Trophoblast cell (in vitro differentiated cells and primary cell): Measurements from ENCODE around the gene SPIB.

Source experiments
- DNase-seq, 2 donors: peaks; one replicate each; pipeline ENCODE4 v3.0.0-alpha.2; 2016
- H2AFZ ChIP-seq: 2 replicates; pipeline ENCODE4 v1.6.1; 2013; ENCODE audit warnings: low read length, moderate library complexity, mild to moderate bottlenecking; ENCODE audit not compliant: insufficient read depth, poor library complexity
- H2AK5ac ChIP-seq: 2 replicates; pipeline ENCODE4 v1.6.1; 2013; ENCODE audit warnings: mild to moderate bottlenecking, low read length
- H2BK120ac ChIP-seq: 2 replicates; pipeline ENCODE4 v1.6.1; 2013; ENCODE audit warnings: low read length, mild to moderate bottlenecking, moderate library complexity; ENCODE audit not compliant: insufficient read depth, poor library complexity
- H2BK12ac ChIP-seq: 2 replicates; pipeline ENCODE4 v1.6.1; 2013; ENCODE audit warnings: mild to moderate bottlenecking, low read length, moderate library complexity
- H2BK5ac ChIP-seq: 2 replicates; pipeline ENCODE4 v1.6.1; 2013; ENCODE audit warnings: low read length, low read depth, moderate library complexity, mild to moderate bottlenecking; ENCODE audit not compliant: poor library complexity
- H3K14ac ChIP-seq: 2 replicates; pipeline ENCODE4 v1.6.1; 2013; ENCODE audit warnings: mild to moderate bottlenecking, low read length
- H3K18ac ChIP-seq: 2 replicates; pipeline ENCODE4 v1.6.1; 2013; ENCODE audit warnings: mild to moderate bottlenecking, low read length
- H3K23ac ChIP-seq: 2 replicates; pipeline ENCODE4 v1.6.1; 2013; ENCODE audit warnings: low read length
- H3K27ac ChIP-seq: 2 replicates; pipeline ENCODE4 v1.5.1; 2013; ENCODE audit warnings: low read depth, mild to moderate bottlenecking, inconsistent platforms, low read length, moderate library complexity
- H3K27me3 ChIP-seq: 2 replicates; pipeline ENCODE4 v1.6.1; 2013; ENCODE audit warnings: inconsistent platforms, mild to moderate bottlenecking, low read length, moderate library complexity; ENCODE audit not compliant: insufficient read depth
- H3K36me3 ChIP-seq, 2 experiments: 1 replicate in 1 of 2; 2 replicates in 1 of 2; pipeline ENCODE4 v1.6.1; 2013; ENCODE audit warnings: low read length in 2 of 2, mild to moderate bottlenecking in 2 of 2, moderate library complexity in 1 of 2; ENCODE audit not compliant: insufficient read depth in 2 of 2, control insufficient read depth in 1 of 2
- H3K4ac ChIP-seq: 2 replicates; pipeline ENCODE4 v1.6.1; 2013; ENCODE audit warnings: low read depth, mild to moderate bottlenecking, low read length, moderate library complexity
- H3K4me1 ChIP-seq, 2 experiments: 1 replicate in 1 of 2; 2 replicates in 1 of 2; pipeline ENCODE4 v1.6.1; 2013; ENCODE audit warnings: low read length in 2 of 2, mild to moderate bottlenecking in 2 of 2, moderate library complexity in 1 of 2; ENCODE audit not compliant: insufficient read depth in 2 of 2, control insufficient read depth in 1 of 2
- H3K4me2 ChIP-seq: 2 replicates; pipeline ENCODE4 v1.6.1; 2013; ENCODE audit warnings: inconsistent platforms, mild to moderate bottlenecking, low read length, moderate library complexity
- H3K4me3 ChIP-seq: 2 replicates; pipeline ENCODE4 v1.5.1; 2013; ENCODE audit warnings: mild to moderate bottlenecking, low read depth, low read length, inconsistent platforms
- H3K79me1 ChIP-seq: one replicate; pipeline ENCODE4 v1.6.1; 2013; ENCODE audit warnings: low read length
- H3K79me2 ChIP-seq: 2 replicates; pipeline ENCODE4 v1.6.1; 2013; ENCODE audit warnings: low read length, mild to moderate bottlenecking; ENCODE audit not compliant: control insufficient read depth, insufficient read depth, poor library complexity
- H3K9ac ChIP-seq: 2 replicates; pipeline ENCODE4 v1.6.1; 2013; ENCODE audit warnings: mild to moderate bottlenecking, low read length
- H3K9me3 ChIP-seq: 2 replicates; pipeline ENCODE4 v1.6.1; 2013; ENCODE audit warnings: low read depth, mild to moderate bottlenecking, control low read depth, inconsistent platforms, low read length; ENCODE audit not compliant: insufficient read depth
- H4K12ac ChIP-seq: 2 replicates; pipeline ENCODE4 v1.6.1; 2013; ENCODE audit warnings: low read depth, mild to moderate bottlenecking, low read length, moderate library complexity
- H4K8ac ChIP-seq: 2 replicates; pipeline ENCODE4 v1.6.1; 2013; ENCODE audit warnings: low read depth, mild to moderate bottlenecking, low read length, moderate library complexity
- H4K91ac ChIP-seq: one replicate; pipeline ENCODE4 v1.6.1; 2013; ENCODE audit warnings: low read depth, mild to moderate bottlenecking, low read length, moderate library complexity
- WGBS: extraction: QIAGEN DNeasy Blood & Tissue Kit; methylation state at CpG from one replicate; pipeline ENCODE4 v1.1.7; 2013; ENCODE audit warnings: missing lambda C conversion rate; ENCODE audit not compliant: insufficient read length, insufficient coverage; ENCODE audit errors: extremely low coverage; 5-methylcytosine and 5-hydroxymethylcytosine counted together

SPIB gene

DNA sequence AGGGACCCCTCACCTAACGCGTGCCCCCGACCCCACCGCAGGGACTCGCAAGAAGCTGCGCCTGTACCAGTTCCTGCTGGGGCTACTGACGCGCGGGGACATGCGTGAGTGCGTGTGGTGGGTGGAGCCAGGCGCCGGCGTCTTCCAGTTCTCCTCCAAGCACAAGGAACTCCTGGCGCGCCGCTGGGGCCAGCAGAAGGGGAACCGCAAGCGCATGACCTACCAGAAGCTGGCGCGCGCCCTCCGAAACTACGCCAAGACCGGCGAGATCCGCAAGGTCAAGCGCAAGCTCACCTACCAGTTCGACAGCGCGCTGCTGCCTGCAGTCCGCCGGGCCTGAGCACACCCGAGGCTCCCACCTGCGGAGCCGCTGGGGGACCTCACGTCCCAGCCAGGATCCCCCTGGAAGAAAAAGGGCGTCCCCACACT lies 9.3 kb downstream of the SPIB start:
- no peak overlapping the region for H2AFZ ChIP-seq
- H3K4ac ChIP-seq: no peak overlapping the region
- H3K4me2 ChIP-seq: no peak overlapping the region
- no peak overlapping the region for H3K14ac ChIP-seq
- H3K4me3 ChIP-seq: no peak overlapping the region
- peak; percentile 68 to 74 for DNase-seq
- H3K4me1 ChIP-seq: peaks cover 6 to 8% of the 10 kb centered on the region in 2 experiments
- H4K91ac ChIP-seq: no peak overlapping the region
- H3K79me2 ChIP-seq: peaks cover 2% of the 10 kb centered on the region
- no peak overlapping the region for H4K8ac ChIP-seq
- H3K9me3 ChIP-seq: peaks cover 3% of the 10 kb centered on the region
- H3K36me3 ChIP-seq: no peaks in the 10 kb centered on the region
- no peak overlapping the region for H2AK5ac ChIP-seq
- peaks cover 7% of the 10 kb centered on the region for H3K79me1 ChIP-seq
- no peak overlapping the region for H4K12ac ChIP-seq
- H2BK120ac ChIP-seq: no peak overlapping the region
- no peak overlapping the region for H3K23ac ChIP-seq
- no peak overlapping the region for H2BK5ac ChIP-seq
- no CpG with 5 or more reads among the region's 38 CpGs for WGBS
- H2BK12ac ChIP-seq: no peak overlapping the region
- no peak overlapping the region for H3K27ac ChIP-seq
- no peak overlapping the region for H3K18ac ChIP-seq
- no peak overlapping the region for H3K9ac ChIP-seq
- no peaks in the 10 kb centered on the region for H3K27me3 ChIP-seq

DNA sequence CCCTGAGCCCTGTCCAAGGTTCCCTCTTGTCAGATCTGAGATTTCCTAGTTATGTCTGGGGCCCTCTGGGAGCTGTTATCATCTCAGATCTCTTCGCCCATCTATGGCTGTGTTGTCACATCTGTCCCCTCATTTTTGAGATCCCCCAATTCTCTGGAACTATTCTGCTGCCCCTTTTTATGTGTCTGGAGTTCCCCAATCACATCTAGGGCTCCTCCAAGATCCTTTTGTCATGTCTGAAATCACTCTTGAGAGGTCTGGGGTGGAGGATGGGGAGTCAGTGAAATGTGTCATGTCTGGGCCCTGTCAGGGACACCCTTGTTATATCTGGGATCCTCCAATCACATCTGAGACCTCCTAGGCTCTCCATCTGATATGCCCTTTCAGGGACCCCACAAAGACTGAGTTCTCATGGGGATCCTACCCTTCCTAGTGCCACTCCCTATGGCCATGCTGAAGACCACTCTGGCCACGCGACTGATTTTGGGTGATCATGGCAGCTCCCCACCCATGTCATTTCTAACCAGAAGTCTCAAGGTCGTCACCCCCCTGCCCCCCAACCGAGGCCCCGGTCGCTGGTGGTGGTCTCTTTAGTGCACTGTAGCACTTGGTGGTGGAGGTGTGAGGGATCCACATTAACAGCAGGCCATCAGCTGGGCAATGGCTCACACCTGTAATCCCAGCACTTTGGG lies 10.2 kb downstream of the SPIB start:
- Histone ChIP-seq H3K4ac (no peak overlapping the region), H2BK5ac (no peak overlapping the region), H3K4me2 (no peak overlapping the region), H2AK5ac (no peak overlapping the region), H3K4me1 (peaks cover 6 to 8% of the 10 kb centered on the region in 2 experiments), H3K14ac (no peak overlapping the region), H3K36me3 (no peaks in the 10 kb centered on the region), H3K18ac (no peak overlapping the region), H3K9me3 (peaks cover 3% of the 10 kb centered on the region), H4K12ac (no peak overlapping the region), H3K27me3 (no peaks in the 10 kb centered on the region), H3K23ac (no peak overlapping the region), H3K4me3 (no peak overlapping the region), H3K79me2 (peaks cover 2% of the 10 kb centered on the region), H2BK120ac (no peak overlapping the region), H4K8ac (no peak overlapping the region), H3K79me1 (peaks cover 7% of the 10 kb centered on the region), H3K27ac (no peak overlapping the region), H4K91ac (no peak overlapping the region), H3K9ac (no peak overlapping the region), H2BK12ac (no peak overlapping the region), H2AFZ (no peak overlapping the region)
- no peak for DNase-seq
- no CpG with 5 or more reads among the region's 7 CpGs for WGBS

DNA sequence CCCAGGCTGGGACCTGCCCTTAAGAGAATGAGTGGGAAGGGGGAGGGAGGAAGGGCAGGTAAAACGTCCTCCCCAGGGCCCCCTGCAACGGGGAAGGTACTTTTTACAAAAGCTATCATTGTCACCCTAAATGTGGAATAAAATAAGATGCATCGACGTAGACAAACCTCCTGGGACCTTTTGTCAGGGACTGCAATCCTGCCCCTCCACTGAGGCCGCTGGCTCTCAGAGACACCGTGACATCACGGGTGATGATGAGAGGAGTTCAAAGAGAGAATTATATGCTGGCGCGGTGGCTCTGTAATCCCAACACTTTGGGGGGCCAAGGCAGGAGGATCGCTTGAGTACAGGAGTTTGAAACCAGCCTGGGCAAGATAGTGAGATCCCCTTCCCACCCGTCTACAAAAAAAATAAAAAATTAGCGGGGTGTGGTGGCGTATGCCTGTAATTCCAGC lies 12.2 kb downstream of the SPIB start:
- Histone ChIP-seq H3K79me1 (peaks cover 7% of the 10 kb centered on the region), H3K79me2 (peaks cover 2% of the 10 kb centered on the region)
- no peak for DNase-seq

DNA sequence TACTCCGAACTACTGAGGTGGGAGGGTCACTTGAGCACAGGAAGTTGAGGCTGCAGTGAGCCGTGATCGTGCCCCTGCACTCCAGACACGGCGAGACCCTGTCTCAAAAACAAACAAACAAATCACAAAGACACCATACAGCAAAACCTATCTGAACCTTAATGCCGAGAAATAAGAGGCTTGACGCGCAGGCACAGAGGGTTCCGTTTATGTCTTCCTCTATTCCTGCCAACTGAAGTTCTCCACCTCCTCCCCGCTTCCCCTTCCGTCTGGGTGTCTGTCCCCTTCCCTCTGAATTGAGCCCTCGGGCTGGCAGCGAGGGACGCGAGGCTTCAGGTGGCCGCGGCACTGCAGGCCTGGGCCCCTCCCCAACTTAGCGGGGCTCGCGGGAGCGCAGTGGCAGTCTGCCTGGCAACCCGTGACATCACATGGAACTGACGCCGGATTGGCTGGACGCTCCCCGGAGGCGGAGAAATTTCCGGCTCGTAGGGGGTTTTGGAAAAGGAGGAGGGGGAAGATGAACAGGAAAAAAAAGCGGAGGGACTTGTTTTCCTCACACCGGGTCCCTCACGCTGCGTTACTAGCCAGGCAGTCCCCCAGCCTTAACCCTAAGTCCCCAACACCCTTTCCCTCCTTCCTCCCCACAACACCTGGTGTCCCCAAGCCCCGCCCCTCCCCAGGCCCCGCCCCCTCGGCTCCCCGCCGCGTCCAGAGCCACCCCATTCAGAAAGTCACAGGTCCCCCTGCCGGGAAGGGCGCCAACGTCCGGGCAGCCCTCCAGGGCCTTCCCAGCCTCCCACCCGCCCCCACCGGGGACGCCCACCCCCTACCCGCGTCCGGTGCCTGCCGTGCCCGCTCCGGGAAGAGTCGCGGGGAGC lies 12.8 kb downstream of the SPIB start:
- H3K4me1 ChIP-seq: peaks cover 6 to 8% of the 10 kb centered on the region in 2 experiments
- peak overlapping the region; percentile 39 for H3K18ac ChIP-seq
- peaks cover 7% of the 10 kb centered on the region for H3K79me1 ChIP-seq
- H3K23ac ChIP-seq: no peak overlapping the region
- no peak overlapping the region for H2BK5ac ChIP-seq
- no peak overlapping the region for H3K4ac ChIP-seq
- peaks cover 2% of the 10 kb centered on the region for H3K79me2 ChIP-seq
- peak overlapping the region; percentile 81 for H4K8ac ChIP-seq
- H2AFZ ChIP-seq: peak overlapping the region; percentile 84
- H3K27me3 ChIP-seq: no peaks in the 10 kb centered on the region
- no CpG with 5 or more reads among the region's 54 CpGs for WGBS
- no peak overlapping the region for H3K27ac ChIP-seq
- peaks cover 3% of the 10 kb centered on the region for H3K9me3 ChIP-seq
- H3K9ac ChIP-seq: peak overlapping the region; percentile 1
- H3K36me3 ChIP-seq: no peaks in the 10 kb centered on the region
- no peak overlapping the region for H4K91ac ChIP-seq
- peak overlapping the region; percentile 94 for H3K4me2 ChIP-seq
- no peak overlapping the region for H2AK5ac ChIP-seq
- DNase-seq: peak; percentile 77 to 87
- H2BK120ac ChIP-seq: peak overlapping the region; percentile 62
- no peak overlapping the region for H2BK12ac ChIP-seq
- peak overlapping the region; percentile 74 for H3K4me3 ChIP-seq
- H3K14ac ChIP-seq: peak overlapping the region; percentile 70
- no peak overlapping the region for H4K12ac ChIP-seq

More for the DNA sequence above, 12.2 kb downstream of the SPIB start:
- H3K27ac ChIP-seq: no peak overlapping the region
- H2AFZ ChIP-seq: peak overlapping the region; percentile 84
- H3K36me3 ChIP-seq: no peaks in the 10 kb centered on the region
- no peak overlapping the region for H4K91ac ChIP-seq
- H3K18ac ChIP-seq: no peak overlapping the region
- H3K14ac ChIP-seq: no peak overlapping the region
- peak overlapping the region; percentile 64 for H4K8ac ChIP-seq
- no peak overlapping the region for H3K23ac ChIP-seq
- no peak overlapping the region for H3K4ac ChIP-seq
- H2BK12ac ChIP-seq: no peak overlapping the region
- no peak overlapping the region for H4K12ac ChIP-seq
- peaks cover 6 to 8% of the 10 kb centered on the region in 2 experiments for H3K4me1 ChIP-seq
- no peak overlapping the region for H2BK5ac ChIP-seq
- WGBS: no CpG with 5 or more reads among the region's 13 CpGs
- H2AK5ac ChIP-seq: no peak overlapping the region
- no peaks in the 10 kb centered on the region for H3K27me3 ChIP-seq
- H2BK120ac ChIP-seq: no peak overlapping the region
- peaks cover 3% of the 10 kb centered on the region for H3K9me3 ChIP-seq
- H3K4me3 ChIP-seq: no peak overlapping the region
- peak overlapping the region; percentile 94 for H3K4me2 ChIP-seq
- H3K9ac ChIP-seq: no peak overlapping the region
